RWPE2 (cell line): ENCODE results near the gene ZFHX3.

Source experiments
- ATAC-seq: fragments of 200-7000 bp; cut with Tn5 transposase; 3 replicates; pipeline ENCODE4 v1.9.1; 2021; ENCODE audit warnings: low read depth
- DNase-seq: peaks from one replicate; pipeline ENCODE4 v3.0.0-alpha.2; 2020; ENCODE audit warnings: low spot score
- H3K27ac ChIP-seq: fragments of 450-650 bp; 2 replicates; pipeline ENCODE4 v1.5.1; 2017; ENCODE audit warnings: mild to moderate bottlenecking; ENCODE audit not compliant: poor library complexity, severe bottlenecking
- H3K27me3 ChIP-seq: fragments of 250-450 bp; sonication (Bioruptor Pico); 2 replicates; pipeline ENCODE4 v1.5.1; 2021; ENCODE audit warnings: mild to moderate bottlenecking, moderate library complexity; ENCODE audit not compliant: insufficient read depth, poor library complexity, severe bottlenecking
- H3K36me3 ChIP-seq: fragments of 250-450 bp; sonication (Bioruptor Pico); 2 replicates; pipeline ENCODE4 v1.5.1; 2020; ENCODE audit warnings: low read depth, mild to moderate bottlenecking, moderate library complexity
- H3K4me1 ChIP-seq: fragments of 250-450 bp; sonication (Bioruptor Pico); 2 replicates; pipeline ENCODE4 v1.5.1; 2021; ENCODE audit warnings: mild to moderate bottlenecking, moderate library complexity; ENCODE audit not compliant: insufficient read depth, poor library complexity, severe bottlenecking
- H3K4me3 ChIP-seq: fragments of 250-450 bp; sonication (Bioruptor Pico); 2 replicates; pipeline ENCODE4 v1.5.1; 2021; ENCODE audit warnings: mild to moderate bottlenecking, moderate library complexity; ENCODE audit not compliant: severe bottlenecking
- H3K9me3 ChIP-seq: fragments of 250-450 bp; sonication (Bioruptor Pico); 2 replicates; pipeline ENCODE4 v1.5.1; 2021; ENCODE audit warnings: mild to moderate bottlenecking, moderate library complexity; ENCODE audit not compliant: severe bottlenecking
- CTCF ChIP-seq: fragments of 450-650 bp; IDR thresholded peaks from one replicate; pipeline ENCODE4 v1.5.1; 2017; ENCODE audit warnings: mild to moderate bottlenecking, moderate library complexity; ENCODE audit not compliant: poor library complexity, severe bottlenecking

The ZFHX3 gene

DNA sequence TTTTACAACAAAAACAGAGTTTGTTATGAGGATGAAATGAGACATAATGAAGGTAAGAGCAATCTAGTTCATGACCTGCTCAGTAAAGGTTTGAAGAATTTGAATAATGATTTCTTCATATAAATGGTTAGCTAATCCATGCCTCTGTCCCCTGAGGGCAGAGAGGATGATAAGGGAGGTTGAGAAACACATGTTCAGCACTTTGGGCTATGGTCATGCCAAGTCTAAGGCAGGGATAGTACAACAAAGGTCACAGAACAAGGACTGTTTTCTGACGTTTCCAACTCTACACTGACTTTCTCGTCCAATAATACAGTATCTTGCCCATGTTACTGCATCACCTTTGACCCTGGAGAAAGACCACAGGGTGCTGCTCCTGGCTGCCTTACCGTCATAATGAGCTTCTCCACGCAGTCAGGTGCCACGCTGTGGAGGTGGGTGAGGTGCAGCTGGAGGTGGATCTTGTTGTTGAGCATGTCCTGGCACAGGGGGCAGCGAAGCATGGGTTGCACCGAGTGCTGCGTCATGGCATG is 236.7 kb downstream of the ZFHX3 start:
- H3K9me3 ChIP-seq, result no peaks in the 10 kb centered on the region
- H3K27ac ChIP-seq, result no peak overlapping the region
- no peak for TF ChIP-seq CTCF
- ATAC-seq, result no peak; the same call in 2 of the 3 replicates
- DNase-seq, result no peak
- no peak overlapping the region for H3K4me3 ChIP-seq
- no peaks in the 10 kb centered on the region for H3K4me1 ChIP-seq
- no peaks in the 10 kb centered on the region for H3K27me3 ChIP-seq
- H3K36me3 ChIP-seq, result peaks cover 14% of the 10 kb centered on the region

DNA sequence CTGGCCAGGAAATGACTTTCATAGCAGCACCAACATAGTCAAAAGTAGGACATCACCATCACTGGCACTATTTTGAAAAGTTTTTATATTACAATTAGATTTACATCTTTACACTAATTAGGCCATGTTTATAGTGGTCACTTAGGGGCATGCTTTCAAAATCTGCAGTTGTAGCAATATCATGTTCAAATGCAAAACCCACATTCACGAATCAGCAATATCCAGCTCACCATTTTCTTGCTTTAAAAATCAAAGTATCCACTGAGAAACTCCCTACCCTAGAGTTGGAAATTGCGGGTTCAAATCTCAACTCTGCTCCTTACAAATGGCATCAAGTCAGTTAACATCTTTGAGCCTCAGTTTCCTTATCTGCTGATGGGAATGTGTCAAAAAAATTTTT is 237.4 kb downstream of the ZFHX3 start:
- H3K27ac ChIP-seq, result no peak overlapping the region
- peaks cover 14% of the 10 kb centered on the region for H3K36me3 ChIP-seq

GRCh38 chr16:72809446-72809845 is 238.5 kb downstream of the ZFHX3 start:
- Histone ChIP-seq H3K27me3 (no peaks in the 10 kb centered on the region), H3K4me3 (no peak overlapping the region), H3K9me3 (no peaks in the 10 kb centered on the region), H3K36me3 (peaks cover 14% of the 10 kb centered on the region), H3K4me1 (no peaks in the 10 kb centered on the region), H3K27ac (no peak overlapping the region)
- DNase-seq, result no peak
- no peak for ATAC-seq
- TF ChIP-seq CTCF, result no peak

More for the DNA sequence above, 237.4 kb downstream of the ZFHX3 start:
- H3K4me1 ChIP-seq, result no peaks in the 10 kb centered on the region
- TF ChIP-seq CTCF, result no peak
- DNase-seq, result no peak
- no peaks in the 10 kb centered on the region for H3K27me3 ChIP-seq
- no peak overlapping the region for H3K4me3 ChIP-seq
- no peak for ATAC-seq
- no peaks in the 10 kb centered on the region for H3K9me3 ChIP-seq

DNA sequence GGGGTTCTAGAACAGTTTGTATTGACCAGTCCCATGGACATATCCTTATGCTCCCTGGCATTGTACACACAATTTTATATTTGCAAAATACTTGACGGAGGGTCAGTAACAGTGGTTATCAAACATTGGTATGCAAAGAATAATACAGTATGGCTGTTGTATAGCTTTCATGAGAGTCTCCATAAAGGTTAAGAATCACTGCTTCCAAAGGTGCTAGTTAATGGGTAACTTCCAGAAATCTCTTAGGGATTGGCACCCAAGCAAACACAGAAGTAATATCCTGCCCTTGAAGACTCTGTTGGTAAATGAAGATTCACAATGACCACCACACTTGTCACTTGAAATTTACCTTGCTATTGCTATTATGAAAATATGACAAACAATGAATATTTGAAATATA is 239.2 kb downstream of the ZFHX3 start:
- no peak for TF ChIP-seq CTCF
- H3K27me3 ChIP-seq, result no peaks in the 10 kb centered on the region
- H3K36me3 ChIP-seq, result peaks cover 14% of the 10 kb centered on the region
- DNase-seq (no peak), ATAC-seq (no peak)
- no peaks in the 10 kb centered on the region for H3K9me3 ChIP-seq
- H3K4me1 ChIP-seq, result no peaks in the 10 kb centered on the region
- H3K4me3 ChIP-seq, result no peak overlapping the region
- no peak overlapping the region for H3K27ac ChIP-seq

- no peak for ATAC-seq
- H3K27ac ChIP-seq, result no peak overlapping the region
- no peak for TF ChIP-seq CTCF
- no peak overlapping the region for H3K4me3 ChIP-seq
- no peaks in the 10 kb centered on the region for H3K4me1 ChIP-seq
- no peaks in the 10 kb centered on the region for H3K9me3 ChIP-seq
- H3K36me3 ChIP-seq, result peaks cover 14% of the 10 kb centered on the region
- no peaks in the 10 kb centered on the region for H3K27me3 ChIP-seq
- no peak for DNase-seq
These were observed 240.7 kb downstream of the ZFHX3 start for GRCh38 chr16:72807245-72807644.
